Activated naive CD4-positive, alpha-beta T cell treated with anti-CD3 and anti-CD28 coated beads, Interleukin-2, amount 50 U/mL, for 16 hours (primary cell): Measurements from ENCODE around the gene TBX1.
A peak's percentile ranks its signal among the peaks of the same experiment; 100 is the strongest.

ENCODE experiments used
- DNase-seq: peaks from one replicate; pipeline ENCODE4 v3.0.0-alpha.2; 2020

The TBX1 gene

GRCh38 chr22:19760058-19760950 lies at the start of gene TBX1:
TBX1 (plus strand) TSS chr22:19760778; CDS start chr22:19760844, 66 bp downstream.
- no peak for DNase-seq

- no peak for DNase-seq
Measured at GRCh38 chr22:19713245-19713644, 47.3 kb upstream of the TBX1 start.

DNA sequence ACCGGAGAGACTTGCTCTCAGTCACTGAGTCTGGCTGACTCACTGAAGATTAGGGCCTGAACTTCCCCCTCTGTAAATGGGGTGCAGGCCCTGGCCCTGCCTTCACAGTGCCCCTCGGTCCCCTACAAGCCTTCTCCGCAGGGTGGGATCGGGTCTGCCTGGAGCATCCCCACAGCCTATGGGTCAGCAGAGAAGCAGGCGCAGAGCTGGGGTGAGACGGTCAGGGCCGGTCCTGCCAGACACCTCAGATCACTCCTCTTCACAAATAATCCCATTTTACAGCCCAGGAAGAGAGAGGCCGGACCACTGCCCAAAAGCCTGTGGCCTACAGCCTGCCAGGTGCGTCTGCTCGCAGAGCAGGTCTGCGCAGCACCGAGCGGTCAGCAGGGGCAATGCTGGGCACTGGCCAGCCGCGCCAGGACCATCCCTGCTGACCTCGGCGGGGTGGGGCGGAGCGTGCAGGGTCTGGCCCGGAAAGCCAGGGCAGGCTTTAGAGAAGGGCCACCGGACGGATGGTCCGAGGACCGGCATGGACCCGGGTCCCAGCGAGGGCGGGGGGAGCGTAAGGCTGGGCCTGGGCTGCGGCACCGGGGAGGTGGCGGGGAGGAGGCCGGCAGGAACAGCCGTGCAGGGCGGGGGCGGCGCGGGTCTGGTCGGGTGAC lies 46.8 kb upstream of the TBX1 start:
- peak; percentile 11 for DNase-seq

DNA sequence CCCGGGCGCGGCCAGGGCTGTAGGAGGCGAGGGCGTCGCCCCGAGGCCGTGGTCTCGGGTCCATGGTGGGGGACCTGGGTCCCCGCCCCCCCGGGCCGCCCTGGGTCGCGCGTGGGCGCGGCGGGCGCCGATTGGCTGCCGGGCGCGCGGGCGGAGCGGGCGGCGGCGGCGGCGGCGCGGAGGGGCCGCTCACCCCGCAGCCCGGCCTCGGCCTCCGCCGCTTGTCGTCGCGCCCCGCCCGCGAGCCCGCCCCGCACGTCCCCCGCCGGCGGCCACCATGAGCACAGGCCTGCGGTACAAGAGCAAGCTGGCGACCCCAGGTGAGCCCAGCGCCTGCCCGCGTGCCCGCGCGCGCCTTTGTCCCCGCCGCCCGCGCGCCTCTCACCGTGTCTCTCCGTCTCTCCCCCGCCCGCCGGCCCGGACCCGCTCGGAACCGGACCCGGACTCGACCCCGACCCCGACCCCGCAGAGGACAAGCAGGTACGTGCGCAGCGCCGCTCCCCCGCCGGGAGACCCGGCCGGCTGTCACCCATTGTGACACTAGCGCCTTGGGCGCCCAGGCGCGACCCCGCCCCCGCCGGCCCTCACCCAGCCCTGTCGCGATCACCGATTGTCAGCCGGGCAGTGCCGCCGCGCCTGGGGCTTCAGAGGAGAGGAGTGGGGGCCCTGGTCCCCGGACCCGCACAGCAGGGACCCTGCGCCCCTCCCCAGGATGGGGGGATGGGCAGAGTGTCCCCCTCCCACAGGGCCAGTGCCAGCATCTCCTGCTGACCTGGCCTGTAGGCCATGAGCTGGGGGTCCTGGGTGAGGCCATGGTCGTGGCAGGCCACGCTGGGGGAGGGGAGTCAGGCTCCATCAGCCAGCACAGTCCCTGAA lies 46.0 kb upstream of the TBX1 start, which contains the start of gene SEPTIN5:
Gene SEPTIN5 (plus strand): TSS at position 192 of the 876 bp plus-strand sequence. CDS start 86 bp downstream, at position 278.
- DNase-seq: peak; percentile 18

- no peak for DNase-seq
Measured at GRCh38 chr22:19715188-19715930, 45.2 kb upstream of the TBX1 start.

DNA sequence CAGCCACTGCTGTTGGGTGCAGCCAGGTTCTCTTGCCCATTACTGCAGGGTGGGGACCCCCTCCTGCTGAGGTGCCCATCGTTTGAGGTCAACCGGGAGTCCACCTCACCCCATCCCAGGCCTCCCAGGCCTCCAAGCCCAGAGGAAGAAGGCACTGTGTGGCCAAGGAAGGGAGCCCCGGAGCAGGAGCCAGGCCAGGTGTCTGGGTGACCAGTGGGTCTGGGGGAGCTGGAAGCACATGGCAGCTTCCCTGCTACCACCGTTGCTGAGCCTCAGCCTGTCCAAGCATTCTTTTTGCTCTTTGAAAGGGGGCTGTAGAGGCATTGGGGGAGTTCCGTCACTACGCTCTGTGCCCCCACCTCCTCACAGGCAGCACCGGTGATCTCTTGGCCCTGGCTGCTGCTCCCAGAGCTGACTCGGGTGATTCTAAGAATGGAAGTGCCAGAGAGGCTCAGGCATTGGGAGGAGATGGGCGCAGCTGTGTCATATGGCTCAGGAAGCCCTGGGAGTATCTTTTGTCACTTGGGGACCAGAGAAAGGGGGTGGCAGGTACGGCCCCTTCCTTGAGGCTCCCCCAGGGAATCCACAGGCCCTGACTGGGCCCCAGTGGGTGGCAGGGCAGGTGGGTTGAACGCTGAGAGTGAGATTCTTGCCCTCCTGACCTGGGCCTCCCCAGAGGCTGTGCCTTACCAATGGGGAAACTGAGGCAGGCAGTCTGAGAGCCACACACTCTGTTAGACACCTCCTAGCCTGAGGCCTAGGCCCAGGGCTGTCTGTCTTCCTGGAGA lies 44.3 kb upstream of the TBX1 start:
- no peak for DNase-seq

DNA sequence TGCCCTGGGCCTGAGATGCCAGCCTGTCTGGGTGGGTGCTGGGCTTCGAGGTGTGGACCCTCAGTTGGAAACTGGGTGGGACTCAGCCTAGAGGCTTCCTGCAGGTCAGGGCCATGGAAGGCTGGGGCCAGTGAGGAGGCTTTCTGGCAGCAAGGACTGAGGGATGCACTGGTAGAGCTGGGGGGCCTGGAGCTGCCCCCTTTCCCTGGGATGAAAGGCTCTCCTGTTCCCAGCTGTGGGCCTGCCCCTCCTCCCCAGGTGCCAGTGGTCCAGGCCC lies 43.8 kb upstream of the TBX1 start:
- no peak for DNase-seq

GRCh38 chr22:19717181-19717580 lies 43.4 kb upstream of the TBX1 start:
- no peak for DNase-seq

DNA sequence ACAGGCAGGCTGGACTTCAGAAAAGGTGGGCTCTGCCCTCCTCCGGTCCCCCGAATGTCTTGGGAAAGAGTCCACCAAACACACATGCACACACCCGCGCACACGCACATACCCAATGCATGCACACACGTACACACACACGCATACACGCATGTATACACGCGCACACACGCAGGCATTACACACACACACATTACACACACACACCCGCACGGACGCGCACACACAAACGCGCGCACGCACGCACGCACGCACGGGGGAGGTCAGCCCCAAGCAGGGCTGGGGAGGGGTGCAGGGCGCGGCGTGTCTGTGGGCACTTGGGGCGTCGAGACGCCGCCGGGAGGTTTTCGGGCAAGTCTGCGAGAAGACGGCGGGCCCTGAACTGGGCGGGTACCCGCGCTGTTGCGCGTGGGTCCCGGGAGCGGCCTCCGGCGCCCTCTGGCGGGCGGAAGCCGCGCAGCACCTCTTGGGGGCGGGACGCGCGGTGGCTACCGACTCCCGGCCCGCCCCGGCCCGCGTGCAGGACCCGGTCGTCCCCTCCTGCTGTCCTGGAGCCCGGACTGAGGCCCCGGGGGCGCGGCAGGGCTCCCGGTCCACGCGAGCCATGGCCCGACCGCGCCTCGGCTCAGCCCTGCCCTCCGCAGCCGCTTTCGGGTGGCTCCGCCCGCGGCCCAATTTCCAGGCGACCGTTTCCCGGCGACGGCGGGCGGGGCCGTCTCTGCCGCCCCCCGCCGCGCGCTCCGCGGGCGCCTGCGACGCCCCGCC lies 42.7 kb upstream of the TBX1 start:
- peak; percentile 82 for DNase-seq

GRCh38 chr22:19718456-19719049 lies 42.0 kb upstream of the TBX1 start:
- no peak for DNase-seq

DNA sequence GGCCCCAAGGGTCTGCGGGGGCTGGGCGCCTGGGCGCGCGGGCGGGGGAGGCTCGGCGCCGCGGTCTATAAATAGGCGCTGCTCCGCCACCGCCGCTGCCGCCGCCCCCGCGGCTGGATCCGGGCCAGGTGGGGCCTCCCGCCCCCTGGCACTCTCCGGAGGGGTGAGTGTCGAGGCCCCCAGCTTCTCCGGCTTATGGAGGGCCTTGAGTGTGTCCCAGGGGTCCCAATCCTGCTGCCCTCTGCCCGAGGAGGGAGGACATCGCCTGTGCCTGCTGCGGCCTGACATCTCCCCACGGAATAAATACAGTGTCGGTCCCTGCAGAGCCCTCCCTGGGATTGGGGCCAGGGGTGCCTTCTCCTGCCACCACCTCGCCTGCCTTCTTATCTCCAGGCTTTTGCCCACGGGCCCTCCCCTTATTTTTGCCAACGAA lies 41.5 kb upstream of the TBX1 start:
- peak; percentile 47 for DNase-seq

DNA sequence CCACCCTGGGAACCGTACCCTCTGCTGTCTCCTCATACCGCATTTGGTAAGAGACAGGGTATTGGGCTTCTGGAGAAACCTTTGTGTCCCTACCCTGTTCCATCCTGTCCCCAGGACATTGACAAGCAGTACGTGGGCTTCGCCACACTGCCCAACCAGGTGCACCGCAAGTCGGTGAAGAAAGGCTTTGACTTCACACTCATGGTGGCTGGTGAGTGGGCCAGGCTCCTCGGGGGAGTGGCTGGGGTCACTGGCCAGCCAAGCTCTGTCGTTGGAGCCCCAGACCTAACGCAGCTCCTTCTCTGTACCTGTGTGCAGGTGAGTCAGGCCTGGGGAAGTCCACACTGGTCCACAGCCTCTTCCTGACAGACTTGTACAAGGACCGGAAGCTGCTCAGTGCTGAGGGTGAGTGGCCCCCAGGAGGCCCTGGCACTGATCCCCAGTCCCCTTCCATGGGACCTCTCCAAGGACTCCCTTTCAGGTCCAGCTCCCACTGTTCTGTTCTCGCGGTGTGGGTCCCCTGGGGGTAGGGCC lies 41.0 kb upstream of the TBX1 start:
- DNase-seq: no peak

DNA sequence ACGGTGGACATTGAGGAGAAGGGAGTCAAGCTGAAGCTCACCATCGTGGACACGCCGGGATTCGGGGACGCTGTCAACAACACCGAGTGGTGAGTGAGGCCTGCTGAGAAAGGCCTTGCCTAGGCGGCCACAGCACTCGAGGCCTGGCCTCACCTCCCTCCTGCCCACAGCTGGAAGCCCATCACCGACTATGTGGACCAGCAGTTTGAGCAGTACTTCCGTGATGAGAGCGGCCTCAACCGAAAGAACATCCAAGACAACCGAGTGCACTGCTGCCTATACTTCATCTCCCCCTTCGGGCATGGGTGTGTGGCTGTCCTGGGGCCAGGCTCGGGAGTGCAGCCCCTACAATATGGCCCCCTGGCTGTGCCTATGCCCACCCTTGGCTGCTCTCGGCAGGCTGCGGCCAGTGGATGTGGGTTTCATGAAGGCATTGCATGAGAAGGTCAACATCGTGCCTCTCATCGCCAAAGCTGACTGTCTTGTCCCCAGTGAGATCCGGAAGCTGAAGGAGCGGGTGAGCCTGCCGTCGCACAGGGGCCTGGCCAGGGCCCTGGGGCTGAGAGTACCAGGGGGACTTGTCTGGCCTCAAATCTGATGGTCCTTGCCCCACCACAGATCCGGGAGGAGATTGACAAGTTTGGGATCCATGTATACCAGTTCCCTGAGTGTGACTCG lies 40.3 kb upstream of the TBX1 start:
- no peak for DNase-seq

DNA sequence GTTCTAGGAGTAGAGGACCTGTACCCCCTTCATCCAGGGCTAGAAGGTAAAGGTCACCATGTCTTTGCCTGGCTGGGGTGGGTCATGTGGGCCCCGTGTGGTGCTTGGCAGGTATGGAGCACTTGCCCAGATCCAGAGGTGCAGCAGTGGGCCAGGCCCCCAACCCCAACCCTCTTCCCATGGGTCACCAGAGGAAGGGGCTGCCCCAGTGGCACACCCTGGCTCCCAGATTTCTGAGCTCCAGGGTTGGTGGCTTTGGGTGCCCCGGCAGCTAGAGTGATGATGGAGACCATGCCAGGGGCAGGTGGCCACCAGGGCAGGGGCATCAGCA lies 39.6 kb upstream of the TBX1 start:
- no peak for DNase-seq

DNA sequence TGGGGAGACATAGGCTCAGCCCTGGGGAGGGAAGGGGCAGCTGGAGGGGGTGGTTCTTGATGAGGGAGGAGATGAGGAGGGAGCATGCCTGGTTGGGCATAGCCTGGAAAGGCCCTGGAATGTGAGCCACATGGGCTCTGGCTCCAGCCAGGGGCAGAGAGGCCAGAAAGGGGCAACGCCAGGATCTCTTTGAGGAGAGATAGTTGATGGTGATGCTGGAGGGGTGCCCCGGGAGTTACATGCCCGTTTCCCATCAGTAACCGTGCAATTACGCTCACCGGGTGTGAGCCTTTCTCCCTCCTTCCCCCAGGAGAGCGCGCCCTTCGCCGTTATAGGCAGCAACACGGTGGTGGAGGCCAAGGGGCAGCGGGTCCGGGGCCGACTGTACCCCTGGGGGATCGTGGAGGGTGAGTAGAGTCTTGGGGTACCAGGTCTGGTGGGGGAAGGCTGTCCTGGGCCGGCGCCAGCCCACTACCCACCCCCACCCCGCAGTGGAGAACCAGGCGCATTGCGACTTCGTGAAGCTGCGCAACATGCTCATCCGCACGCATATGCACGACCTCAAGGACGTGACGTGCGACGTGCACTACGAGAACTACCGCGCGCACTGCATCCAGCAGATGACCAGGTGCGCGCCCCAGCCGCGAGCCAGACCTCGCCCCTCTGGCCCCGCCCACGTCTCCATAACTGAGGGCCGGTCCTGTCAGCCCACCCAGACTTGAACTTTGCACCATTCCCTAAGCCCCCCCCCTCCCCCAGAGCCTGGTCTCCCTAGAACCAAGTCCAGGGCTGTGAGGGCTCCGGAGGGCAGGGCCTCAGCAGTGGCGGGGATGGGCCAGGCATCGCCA lies 39.0 kb upstream of the TBX1 start:
- DNase-seq: no peak

GRCh38 chr22:19722178-19722981 lies 38.2 kb upstream of the TBX1 start:
- no peak for DNase-seq

- DNase-seq: no peak
Measured at GRCh38 chr22:19722982-19723231, 37.7 kb upstream of the TBX1 start.
